Ascending aorta (tissue), 2 donors: ENCODE results near the gene C1orf52. TPM values are rescaled to one million over a fixed set of nuclear protein-coding genes. Genes with fewer than 3 reads are reported as not detected.

ENCODE experiments used
- DNase-seq, 2 donors: peaks; one replicate each; pipeline ENCODE4 v3.0.0-alpha.2; 2019; ENCODE audit warnings: low spot score in 2 of 2
- H3K27ac ChIP-seq, 2 donors: fragments of 200-600 bp; sonication (generic); one replicate each; pipeline ENCODE4 v1.5.1; 2016 to 2017; ENCODE audit warnings: mild to moderate bottlenecking in 1 of 2
- H3K27me3 ChIP-seq: fragments of 200-600 bp; sonication (generic); one replicate; pipeline ENCODE4 v1.5.1; 2017
- H3K36me3 ChIP-seq, 2 donors: fragments of 200-600 bp; sonication (generic); one replicate each; pipeline ENCODE4 v1.5.1; 2016
- H3K4me1 ChIP-seq, 2 donors: fragments of 200-600 bp; sonication (generic); one replicate each; pipeline ENCODE4 v1.5.1; 2016 to 2017; ENCODE audit warnings: mild to moderate bottlenecking in 1 of 2
- H3K4me3 ChIP-seq, 2 donors: fragments of 200-600 bp; sonication (generic); one replicate each; pipeline ENCODE4 v1.5.1; 2016 to 2017; ENCODE audit warnings: mild to moderate bottlenecking in 1 of 2
- H3K9me3 ChIP-seq, 2 donors: fragments of 200-600 bp; sonication (generic); one replicate each; pipeline ENCODE4 v1.5.1; 2016
- CTCF ChIP-seq, 3 experiments: fragments of 200-600 bp in 2 of 3; fragments of 450-650 bp in 1 of 3; sonication (generic) in 2 of 3; IDR thresholded peaks; one replicate each; pipeline ENCODE4 v1.5.1; 2016 to 2019; ENCODE audit warnings: antibody characterized with exemption in 3 of 3, mild to moderate bottlenecking in 1 of 3, moderate library complexity in 1 of 3
- intact Hi-C: fragments of 100-400 bp; cut with DNase I; formaldehyde crosslinking; loops from one replicate; pipeline ENCODE4 v1.15.1; 2023
- total RNA-seq: library from RNA; depleted of rRNA; stranded (reverse); fragments of >200 nt; gene quantifications from one replicate; pipeline ENCODE4 v1.1.0, GENCODE V29; 2016

The C1orf52 gene
- total RNA-seq, 1 donor from 2014 or later = 2.3 TPM

- no peak for TF ChIP-seq CTCF (IDR thresholded peaks at IDR 0.05)
- Histone ChIP-seq H3K4me3 (no peak overlapping the region), H3K9me3 (no peaks in the 10 kb centered on the region), H3K27me3 (no peaks in the 10 kb centered on the region), H3K36me3 (no peaks in the 10 kb centered on the region), H3K4me1 (peaks cover 3 to 10% of the 10 kb centered on the region in 2 donors), H3K27ac (no peak overlapping the region)
- intact Hi-C loops = no loop called here
- DNase-seq = no peak
Measured at GRCh38 chr1:85223334-85223733, 36.1 kb downstream of the C1orf52 start.

GRCh38 chr1:85220756-85221201 lies 38.7 kb downstream of the C1orf52 start:
- no peaks in the 10 kb centered on the region for H3K27me3 ChIP-seq
- intact Hi-C loops = no loop called here
- H3K4me3 ChIP-seq = no peak overlapping the region
- H3K27ac ChIP-seq = peak overlapping the region; percentile 39 to 59
- H3K4me1 ChIP-seq = peaks cover 3 to 10% of the 10 kb centered on the region in 2 donors
- DNase-seq = no peak
- no peak for TF ChIP-seq CTCF (IDR thresholded peaks at IDR 0.05)
- H3K9me3 ChIP-seq = no peaks in the 10 kb centered on the region
- no peaks in the 10 kb centered on the region for H3K36me3 ChIP-seq

GRCh38 chr1:85219853-85220610 lies 39.4 kb downstream of the C1orf52 start:
- Histone ChIP-seq H3K4me3 (no peak overlapping the region), H3K36me3 (no peaks in the 10 kb centered on the region), H3K27me3 (no peaks in the 10 kb centered on the region), H3K9me3 (no peaks in the 10 kb centered on the region), H3K27ac (peak overlapping the region; percentile 39 to 59), H3K4me1 (peaks cover 3 to 8% of the 10 kb centered on the region in 2 donors)
- no peak for DNase-seq
- no peak for TF ChIP-seq CTCF (IDR thresholded peaks at IDR 0.05)
- intact Hi-C loops = no loop called here

- H3K27ac ChIP-seq = no peak overlapping the region
- no peaks in the 10 kb centered on the region for H3K27me3 ChIP-seq
- TF ChIP-seq CTCF (IDR thresholded peaks at IDR 0.05) = no peak
- no peaks in the 10 kb centered on the region for H3K36me3 ChIP-seq
- H3K9me3 ChIP-seq = no peaks in the 10 kb centered on the region
- DNase-seq = no peak
- H3K4me1 ChIP-seq = peaks cover 3% of the 10 kb centered on the region in 2 donors
- H3K4me3 ChIP-seq = no peak overlapping the region
- intact Hi-C loops = no loop called here
Measured at GRCh38 chr1:85216697-85217096, 42.8 kb downstream of the C1orf52 start.

- no peak for DNase-seq
- no peak for TF ChIP-seq CTCF (IDR thresholded peaks at IDR 0.05)
- Histone ChIP-seq H3K4me3 (no peak overlapping the region), H3K27me3 (no peaks in the 10 kb centered on the region), H3K36me3 (no peaks in the 10 kb centered on the region), H3K4me1 (no peaks in the 10 kb centered on the region), H3K9me3 (no peaks in the 10 kb centered on the region), H3K27ac (no peak overlapping the region)
- intact Hi-C loops = no loop called here
Measured at GRCh38 chr1:85214654-85215053, 44.8 kb downstream of the C1orf52 start.
